ENCODE measurements around the gene CACNA1G. TPM values are rescaled to one million over a fixed set of nuclear protein-coding genes. Genes with fewer than 3 reads are reported as not detected.

The CACNA1G gene
- total RNA-seq, 1 experiment from 2014 or later: 6.7 TPM

DNA sequence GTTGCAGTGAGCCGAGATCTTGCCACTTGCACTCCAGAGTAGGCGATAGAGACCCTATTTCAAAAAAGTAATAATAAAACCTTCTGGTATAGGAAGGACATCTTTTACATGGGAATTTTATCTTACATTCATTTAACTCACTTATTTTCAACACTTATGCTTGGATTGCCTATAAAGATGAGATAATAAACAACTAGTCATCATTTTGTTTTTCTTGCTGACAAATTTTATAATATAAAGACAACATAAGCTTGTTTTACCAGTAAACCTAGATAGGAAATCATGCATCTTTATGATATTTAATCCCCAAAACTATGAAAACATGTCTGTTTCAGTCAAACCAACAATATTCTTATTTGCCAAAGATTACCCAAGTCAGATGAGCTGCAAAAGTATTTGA is 91.1 kb downstream of the CACNA1G start (continued):
- TF ChIP-seq ZNF532 (CRISPR knock-in tag; IDR thresholded peaks at IDR 0.05; ENCODE audit: borderline replicate concordance) (no peak), SMAD4 (CRISPR knock-in tag; IDR thresholded peaks at IDR 0.05) (no peak), ATF1 (CRISPR knock-in tag; IDR thresholded peaks at IDR 0.05) (no peak)

DNA sequence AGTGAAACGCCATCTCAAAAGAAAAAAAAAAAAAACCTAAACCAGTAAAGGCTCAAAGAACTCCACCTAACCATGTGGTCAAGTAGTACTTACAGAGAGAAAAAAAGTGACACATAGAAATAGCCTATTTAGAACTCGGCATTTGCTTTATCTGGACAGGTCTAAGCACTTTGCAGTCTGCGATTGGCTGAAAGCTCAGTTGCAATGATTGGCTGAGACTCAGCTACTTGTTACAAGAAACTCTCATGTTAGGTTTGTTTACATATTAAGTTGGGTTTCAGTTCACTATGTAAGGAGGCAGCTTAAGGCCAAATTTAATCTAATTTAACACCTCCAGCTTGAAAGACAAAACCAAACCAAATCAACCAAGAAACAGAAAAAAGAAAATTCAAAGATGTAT is 93.2 kb downstream of the CACNA1G start:
- TF ChIP-seq NR3C1 (CRISPR knock-in tag; conservative IDR thresholded peaks at IDR 0.05; ENCODE audit: low read depth) (no peak), JAZF1 (CRISPR knock-in tag; IDR thresholded peaks at IDR 0.05) (no peak), HMGA2 (CRISPR knock-in tag; IDR thresholded peaks at IDR 0.05) (no peak), SMAD4 (CRISPR knock-in tag; IDR thresholded peaks at IDR 0.05) (no peak), SOX15 (CRISPR knock-in tag; IDR thresholded peaks at IDR 0.05) (no peak), FOXP1 (CRISPR knock-in tag; IDR thresholded peaks at IDR 0.05; ENCODE audit: borderline replicate concordance) (no peak), ZNF671 (CRISPR knock-in tag; IDR thresholded peaks at IDR 0.05) (no peak), TCF7 (CRISPR knock-in tag; IDR thresholded peaks at IDR 0.05; ENCODE audit: low read depth) (no peak), ZNF138 (CRISPR knock-in tag; conservative IDR thresholded peaks at IDR 0.05) (no peak), CREB1 (CRISPR knock-in tag; IDR thresholded peaks at IDR 0.05) (no peak), E2F4 (CRISPR knock-in tag; IDR thresholded peaks at IDR 0.05; ENCODE audit: borderline replicate concordance, low read depth) (no peak), ESRRA (CRISPR knock-in tag; IDR thresholded peaks at IDR 0.05; ENCODE audit: borderline replicate concordance) (no peak), TEAD4 (CRISPR knock-in tag; IDR thresholded peaks at IDR 0.05) (no peak), ZNF423 (CRISPR knock-in tag; IDR thresholded peaks at IDR 0.05) (no peak), FOXK1 (CRISPR knock-in tag; IDR thresholded peaks at IDR 0.05) (no peak), TP53 (CRISPR knock-in tag; IDR thresholded peaks at IDR 0.05) (no peak), KAT7 (CRISPR knock-in tag; IDR thresholded peaks at IDR 0.05; ENCODE audit: borderline replicate concordance) (no peak), CBFB (CRISPR knock-in tag; IDR thresholded peaks at IDR 0.05; ENCODE audit: low read depth) (no peak)
- TF ChIP-seq, protein P1, sequence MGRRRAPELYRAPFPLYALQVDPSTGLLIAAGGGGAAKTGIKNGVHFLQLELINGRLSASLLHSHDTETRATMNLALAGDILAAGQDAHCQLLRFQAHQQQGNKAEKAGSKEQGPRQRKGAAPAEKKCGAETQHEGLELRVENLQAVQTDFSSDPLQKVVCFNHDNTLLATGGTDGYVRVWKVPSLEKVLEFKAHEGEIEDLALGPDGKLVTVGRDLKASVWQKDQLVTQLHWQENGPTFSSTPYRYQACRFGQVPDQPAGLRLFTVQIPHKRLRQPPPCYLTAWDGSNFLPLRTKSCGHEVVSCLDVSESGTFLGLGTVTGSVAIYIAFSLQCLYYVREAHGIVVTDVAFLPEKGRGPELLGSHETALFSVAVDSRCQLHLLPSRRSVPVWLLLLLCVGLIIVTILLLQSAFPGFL (CRISPR knock-in tag; IDR thresholded peaks at IDR 0.05; ENCODE audit: borderline replicate concordance): no peak
- TF ChIP-seq, protein P2, sequence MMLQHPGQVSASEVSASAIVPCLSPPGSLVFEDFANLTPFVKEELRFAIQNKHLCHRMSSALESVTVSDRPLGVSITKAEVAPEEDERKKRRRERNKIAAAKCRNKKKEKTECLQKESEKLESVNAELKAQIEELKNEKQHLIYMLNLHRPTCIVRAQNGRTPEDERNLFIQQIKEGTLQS (CRISPR knock-in tag; conservative IDR thresholded peaks at IDR 0.05): no peak
- CTCF ChIA-PET: interaction anchor here (0.7 to 2.3 kb wide), 3 partner anchors 23 to 164 kb away, joined by 3 to 8 read pairs (median 3); no protein-coding TSS in a partner anchor
- Mint-ChIP-seq H3K36me3 (no peaks in the 10 kb centered on the region), H3K27ac (no peak overlapping the region), H3K4me3 (no peak overlapping the region), H3K4me1 (no peaks in the 10 kb centered on the region), H3K9me3 (0 out of 2 replicates have a peak, but pooled peaks cover 3% of the 10 kb centered on the region), H3K27me3 (ENCODE audit: low read depth) (no peaks in the 10 kb centered on the region)
- no peak for DNase-seq (ENCODE audit: low spot score)
- POLR2A ChIA-PET: no interaction called here
- ATAC-seq: no peak
